SK-N-SH treated with all-trans-retinoic acid at 6 μM for 48 hours (cell line): ENCODE data around the gene SLC16A6.
"Not testable (repeated sequence)": the region's sequence is repeated elsewhere in the genome, so short reads cannot be mapped to it uniquely, and the experiment has no call there.

ENCODE experiments used
- ARNTL ChIP-seq: fragments of 450-650 bp; formaldehyde crosslinking; IDR thresholded peaks from 2 replicates; pipeline ENCODE4 v1.5.0; 2020; ENCODE audit warnings: low read depth, mild to moderate bottlenecking, moderate library complexity, borderline replicate concordance
- BACH2 ChIP-seq: fragments of 250-450 bp; sonication (Bioruptor Pico); IDR thresholded peaks from 2 replicates; pipeline ENCODE4 v1.9.0; 2021; ENCODE audit warnings: mild to moderate bottlenecking, borderline replicate concordance
- CREB5 ChIP-seq: fragments of 250-450 bp; sonication (Bioruptor Pico); IDR thresholded peaks from 2 replicates; pipeline ENCODE4 v1.5.1; 2020; ENCODE audit warnings: low read depth, mild to moderate bottlenecking, moderate library complexity
- PATZ1 ChIP-seq: fragments of 250-450 bp; sonication (Bioruptor Pico); IDR thresholded peaks from 2 replicates; pipeline ENCODE4 v1.8.0; 2020; ENCODE audit warnings: mild to moderate bottlenecking, moderate library complexity, borderline replicate concordance
- POU6F1 ChIP-seq: fragments of 250-450 bp; sonication (Bioruptor Pico); IDR thresholded peaks from 2 replicates; pipeline ENCODE4 v1.8.0; 2021; ENCODE audit warnings: low read depth, mild to moderate bottlenecking, moderate library complexity, borderline replicate concordance
- PPARA ChIP-seq: fragments of 250-450 bp; sonication (Bioruptor Pico); IDR thresholded peaks from 2 replicates; pipeline ENCODE4 v1.5.0; 2020; ENCODE audit warnings: mild to moderate bottlenecking, borderline replicate concordance
- RARB ChIP-seq: fragments of 250-450 bp; sonication (Bioruptor Pico); IDR thresholded peaks from 2 replicates; pipeline ENCODE4 v1.8.0; 2021; ENCODE audit warnings: mild to moderate bottlenecking, moderate library complexity
- ZFP30 ChIP-seq: fragments of 450-650 bp; formaldehyde crosslinking; IDR thresholded peaks from 2 replicates; pipeline ENCODE4 v1.5.0; 2022; ENCODE audit warnings: mild to moderate bottlenecking, moderate library complexity
- ZNF565 ChIP-seq: fragments of 450-650 bp; formaldehyde crosslinking; conservative IDR thresholded peaks from 2 replicates; pipeline ENCODE4 v1.5.0; 2020; ENCODE audit warnings: low read depth, mild to moderate bottlenecking, moderate library complexity
- ZNF8 ChIP-seq: fragments of 450-650 bp; formaldehyde crosslinking; IDR thresholded peaks from 2 replicates; pipeline ENCODE4 v1.5.0; 2020; ENCODE audit warnings: mild to moderate bottlenecking, moderate library complexity

GRCh38 chr17:68234726-68235335 lies 56.1 kb downstream of the SLC16A6 start:
- not testable (repeated sequence) for TF ChIP-seq POU6F1 (CRISPR knock-in tag); ZNF8 (CRISPR knock-in tag); ZNF565; RARB (CRISPR knock-in tag); ARNTL (CRISPR knock-in tag); BACH2 (CRISPR knock-in tag); PATZ1 (CRISPR knock-in tag); CREB5 (CRISPR knock-in tag); ZFP30; PPARA (CRISPR knock-in tag)
